Measurements from ENCODE around the gene TTYH1. TPM values are rescaled to one million over a fixed set of nuclear protein-coding genes. Genes with fewer than 3 reads are reported as not detected.
"Not testable (repeated sequence)": the region's sequence is repeated elsewhere in the genome, so short reads cannot be mapped to it uniquely, and the experiment has no call there.

TTYH1 gene
- total RNA-seq, 1 donor from 2014 or later, result 144 TPM

DNA sequence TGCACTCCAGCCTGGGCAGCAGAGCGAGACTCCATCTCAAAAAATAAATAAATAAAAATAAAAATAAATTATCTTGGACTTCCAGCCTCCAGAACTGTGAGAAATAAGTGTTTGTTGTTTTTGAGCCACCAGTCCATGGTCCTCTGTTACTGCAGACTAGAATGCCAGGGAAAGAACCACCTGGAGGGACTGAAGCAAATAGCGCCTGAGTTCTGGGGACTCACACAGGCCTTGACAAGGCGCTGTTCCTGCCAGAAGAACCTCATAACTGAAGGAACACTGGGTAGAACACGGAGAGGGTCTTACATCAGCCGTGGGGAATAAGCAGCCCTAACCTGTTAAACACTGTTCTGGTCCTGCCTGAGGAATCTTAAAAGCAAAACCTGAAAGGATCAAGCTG, 25.4 kb downstream of the TTYH1 start:
- no peaks in the 10 kb centered on the region for H3K27me3 Mint-ChIP-seq
- H3K9me3 Mint-ChIP-seq (ENCODE audit: low read depth), result no peaks in the 10 kb centered on the region
- peaks cover 12% of the 10 kb centered on the region for H3K36me3 Mint-ChIP-seq (ENCODE audit: insufficient read depth)

GRCh38 chr19:54444737-54445136, 29.5 kb downstream of the TTYH1 start:
- H3K27ac Mint-ChIP-seq, result no peak overlapping the region
- no peaks in the 10 kb centered on the region for H3K27me3 Mint-ChIP-seq
- H3K4me3 Mint-ChIP-seq (ENCODE audit: low read depth), result no peak overlapping the region
- TF ChIP-seq, protein P1, sequence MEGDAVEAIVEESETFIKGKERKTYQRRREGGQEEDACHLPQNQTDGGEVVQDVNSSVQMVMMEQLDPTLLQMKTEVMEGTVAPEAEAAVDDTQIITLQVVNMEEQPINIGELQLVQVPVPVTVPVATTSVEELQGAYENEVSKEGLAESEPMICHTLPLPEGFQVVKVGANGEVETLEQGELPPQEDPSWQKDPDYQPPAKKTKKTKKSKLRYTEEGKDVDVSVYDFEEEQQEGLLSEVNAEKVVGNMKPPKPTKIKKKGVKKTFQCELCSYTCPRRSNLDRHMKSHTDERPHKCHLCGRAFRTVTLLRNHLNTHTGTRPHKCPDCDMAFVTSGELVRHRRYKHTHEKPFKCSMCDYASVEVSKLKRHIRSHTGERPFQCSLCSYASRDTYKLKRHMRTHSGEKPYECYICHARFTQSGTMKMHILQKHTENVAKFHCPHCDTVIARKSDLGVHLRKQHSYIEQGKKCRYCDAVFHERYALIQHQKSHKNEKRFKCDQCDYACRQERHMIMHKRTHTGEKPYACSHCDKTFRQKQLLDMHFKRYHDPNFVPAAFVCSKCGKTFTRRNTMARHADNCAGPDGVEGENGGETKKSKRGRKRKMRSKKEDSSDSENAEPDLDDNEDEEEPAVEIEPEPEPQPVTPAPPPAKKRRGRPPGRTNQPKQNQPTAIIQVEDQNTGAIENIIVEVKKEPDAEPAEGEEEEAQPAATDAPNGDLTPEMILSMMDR (IDR thresholded peaks at IDR 0.05; ENCODE audit: unreplicated experiment), result no peak
- DNase-seq (ENCODE audit: low spot score, unreplicated experiment), result no peak
- peaks cover 10% of the 10 kb centered on the region for H3K36me3 Mint-ChIP-seq (ENCODE audit: insufficient read depth)
- H3K9me3 Mint-ChIP-seq (ENCODE audit: low read depth), result no peaks in the 10 kb centered on the region
- peaks cover 12% of the 10 kb centered on the region for H3K4me1 Mint-ChIP-seq (ENCODE audit: low read depth)

More for the DNA sequence above, 25.4 kb downstream of the TTYH1 start:
- Mint-ChIP-seq H3K4me1 (ENCODE audit: low read depth) (no peaks in the 10 kb centered on the region), H3K27ac (no peak overlapping the region), H3K4me3 (ENCODE audit: low read depth) (no peak overlapping the region)
- DNase-seq (ENCODE audit: low spot score, unreplicated experiment), result no peak
- TF ChIP-seq, protein P1 (IDR thresholded peaks at IDR 0.05; ENCODE audit: unreplicated experiment), result no peak

GRCh38 chr19:54446349-54446748, 31.1 kb downstream of the TTYH1 start:
- peaks cover 22% of the 10 kb centered on the region for H3K4me1 Mint-ChIP-seq (ENCODE audit: low read depth)

DNA sequence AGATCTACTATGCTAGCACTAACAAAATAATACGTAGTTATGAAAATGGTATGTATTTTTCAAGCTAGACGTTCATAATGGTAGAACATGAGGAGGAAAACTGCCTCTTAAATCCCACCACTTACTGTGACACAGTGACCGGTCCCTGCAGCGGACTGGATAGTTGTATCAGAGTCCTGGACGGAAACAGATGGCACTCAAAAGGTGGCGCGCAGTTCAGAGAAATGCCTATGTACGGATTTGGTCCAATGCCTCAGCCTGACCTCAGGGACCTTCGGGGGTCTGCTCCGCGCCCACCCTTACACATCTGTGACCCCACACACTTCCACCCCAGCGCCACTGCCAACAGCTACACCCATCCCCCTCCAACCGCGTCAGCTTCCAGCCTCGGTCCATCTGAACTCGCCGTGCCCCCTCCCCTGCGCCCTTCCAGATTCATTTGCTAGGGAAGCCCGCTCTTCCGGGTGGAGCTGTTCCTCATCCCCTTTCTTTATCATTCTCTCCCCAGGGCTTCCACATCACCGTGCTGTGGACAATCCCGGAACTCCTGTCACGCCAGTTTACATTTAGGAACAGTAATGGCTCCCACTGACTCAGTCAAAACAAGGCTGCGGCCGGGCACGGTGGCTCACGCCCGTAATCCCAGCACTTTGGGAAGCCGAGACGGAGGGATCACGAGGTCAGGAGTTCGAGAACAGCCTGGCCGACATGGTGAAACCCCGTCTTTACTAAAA, 32.9 kb downstream of the TTYH1 start:
- Mint-ChIP-seq H3K36me3 (ENCODE audit: insufficient read depth) (peaks cover 9% of the 10 kb centered on the region), H3K9me3 (ENCODE audit: low read depth) (no peaks in the 10 kb centered on the region), H3K4me3 (ENCODE audit: low read depth) (peak overlapping the region; percentile 86), H3K27ac (peak overlapping the region; percentile 99), H3K4me1 (ENCODE audit: low read depth) (peaks cover 22% of the 10 kb centered on the region), H3K27me3 (no peaks in the 10 kb centered on the region)
- DNase-seq (ENCODE audit: low spot score, unreplicated experiment), result no peak
- TF ChIP-seq, protein P1 (IDR thresholded peaks at IDR 0.05; ENCODE audit: unreplicated experiment), result peak; percentile 11

More at GRCh38 chr19:54446349-54446748, 31.1 kb downstream of the TTYH1 start:
- H3K36me3 Mint-ChIP-seq (ENCODE audit: insufficient read depth); DNase-seq (ENCODE audit: low spot score, unreplicated experiment); H3K4me3 Mint-ChIP-seq (ENCODE audit: low read depth); H3K27me3 Mint-ChIP-seq; H3K27ac Mint-ChIP-seq; H3K9me3 Mint-ChIP-seq (ENCODE audit: low read depth): not testable (repeated sequence)
- TF ChIP-seq, protein P1 (IDR thresholded peaks at IDR 0.05; ENCODE audit: unreplicated experiment), result peak; percentile 16

DNA sequence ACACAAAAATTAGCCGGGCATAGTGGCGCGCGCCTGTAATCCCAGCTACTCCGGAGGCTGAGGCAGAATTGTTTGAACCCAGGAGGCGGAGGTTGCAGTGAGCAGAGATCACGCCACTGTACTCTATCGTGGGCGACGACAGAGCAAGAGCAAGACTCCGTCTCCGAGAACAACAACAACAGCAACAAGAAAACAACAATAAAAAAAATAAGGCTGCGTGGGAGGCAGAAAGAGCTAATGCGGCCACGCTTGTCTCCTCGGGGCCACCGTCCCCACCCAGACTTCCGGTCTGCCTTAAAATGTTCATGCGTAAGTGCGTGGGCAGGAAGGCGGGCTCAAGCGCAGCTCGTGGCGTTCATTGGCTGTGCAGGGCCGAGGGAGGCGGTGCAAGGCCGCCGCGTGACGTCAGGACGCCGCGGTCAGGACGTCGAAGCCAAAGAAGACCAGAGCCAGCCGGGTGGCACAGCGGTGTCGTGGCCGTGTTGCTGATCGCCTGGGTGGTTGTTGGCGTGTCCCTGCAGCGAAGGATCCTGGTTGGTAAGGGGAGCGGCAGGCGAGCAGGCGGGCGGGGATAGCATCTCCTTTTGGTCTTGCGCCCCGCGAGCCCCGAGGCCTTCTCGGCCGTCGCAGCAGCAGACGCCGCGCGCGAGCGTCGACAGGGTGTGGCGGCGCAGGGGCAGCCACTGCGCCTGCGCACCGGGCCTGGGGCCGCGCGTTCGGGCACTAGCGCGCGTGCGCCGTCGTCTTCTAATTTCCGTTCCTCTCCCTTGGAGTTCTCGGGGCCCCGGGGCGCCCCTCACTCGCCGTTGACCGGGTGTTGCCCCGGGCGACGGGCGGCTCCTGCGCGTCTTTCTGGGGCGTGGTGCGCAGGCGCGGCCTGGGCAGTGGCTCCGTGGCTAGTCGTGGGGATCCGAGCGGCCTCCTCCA, 33.8 kb downstream of the TTYH1 start, which contains the start of gene LENG8:
Gene LENG8 (plus strand): TSS at position 426 of the 927 bp plus-strand sequence. CDS start 2,146 bp downstream, outside the sequence.
- Mint-ChIP-seq H3K4me3 (ENCODE audit: low read depth) (peak within 1 kb of the TSS; percentile 86), H3K4me1 (ENCODE audit: low read depth) (peaks cover 22% of the 10 kb centered on the region), H3K27ac (peak within 1 kb of the TSS; percentile 99), H3K9me3 (ENCODE audit: low read depth) (no peaks in the 10 kb centered on the region), H3K27me3 (no peaks in the 10 kb centered on the region), H3K36me3 (ENCODE audit: insufficient read depth) (peaks cover 8% of the 10 kb centered on the region)
- TF ChIP-seq, protein P1 (IDR thresholded peaks at IDR 0.05; ENCODE audit: unreplicated experiment), result no peak
- peak; percentile 86 for DNase-seq (ENCODE audit: low spot score, unreplicated experiment)
